Fibroblast of mammary gland (primary cell): Measurements from ENCODE around the gene CGB2.

Source experiments
- DNase-seq: peaks from one replicate; pipeline ENCODE4 v3.0.0-alpha.2; 2010; ENCODE audit warnings: low read depth
- H3K4me3 ChIP-seq: 2 replicates; pipeline ENCODE4 v1.5.1; 2011; ENCODE audit warnings: low read depth, mild to moderate bottlenecking, low read length, moderate library complexity; ENCODE audit not compliant: control insufficient read depth
- TF ChIP-seq, protein P1 (sequence below): conservative IDR thresholded peaks from 2 replicates; pipeline ENCODE4 v1.5.1; 2011; ENCODE audit warnings: low read depth, low read length, inconsistent platforms; ENCODE audit not compliant: control insufficient read depth, insufficient read depth

CGB2 gene

GRCh38 chr19:48988860-48989259, 42.8 kb upstream of the CGB2 start:
- no peak overlapping the region for H3K4me3 ChIP-seq
- no peak for DNase-seq
- TF ChIP-seq, protein P1, sequence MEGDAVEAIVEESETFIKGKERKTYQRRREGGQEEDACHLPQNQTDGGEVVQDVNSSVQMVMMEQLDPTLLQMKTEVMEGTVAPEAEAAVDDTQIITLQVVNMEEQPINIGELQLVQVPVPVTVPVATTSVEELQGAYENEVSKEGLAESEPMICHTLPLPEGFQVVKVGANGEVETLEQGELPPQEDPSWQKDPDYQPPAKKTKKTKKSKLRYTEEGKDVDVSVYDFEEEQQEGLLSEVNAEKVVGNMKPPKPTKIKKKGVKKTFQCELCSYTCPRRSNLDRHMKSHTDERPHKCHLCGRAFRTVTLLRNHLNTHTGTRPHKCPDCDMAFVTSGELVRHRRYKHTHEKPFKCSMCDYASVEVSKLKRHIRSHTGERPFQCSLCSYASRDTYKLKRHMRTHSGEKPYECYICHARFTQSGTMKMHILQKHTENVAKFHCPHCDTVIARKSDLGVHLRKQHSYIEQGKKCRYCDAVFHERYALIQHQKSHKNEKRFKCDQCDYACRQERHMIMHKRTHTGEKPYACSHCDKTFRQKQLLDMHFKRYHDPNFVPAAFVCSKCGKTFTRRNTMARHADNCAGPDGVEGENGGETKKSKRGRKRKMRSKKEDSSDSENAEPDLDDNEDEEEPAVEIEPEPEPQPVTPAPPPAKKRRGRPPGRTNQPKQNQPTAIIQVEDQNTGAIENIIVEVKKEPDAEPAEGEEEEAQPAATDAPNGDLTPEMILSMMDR = no peak

DNA sequence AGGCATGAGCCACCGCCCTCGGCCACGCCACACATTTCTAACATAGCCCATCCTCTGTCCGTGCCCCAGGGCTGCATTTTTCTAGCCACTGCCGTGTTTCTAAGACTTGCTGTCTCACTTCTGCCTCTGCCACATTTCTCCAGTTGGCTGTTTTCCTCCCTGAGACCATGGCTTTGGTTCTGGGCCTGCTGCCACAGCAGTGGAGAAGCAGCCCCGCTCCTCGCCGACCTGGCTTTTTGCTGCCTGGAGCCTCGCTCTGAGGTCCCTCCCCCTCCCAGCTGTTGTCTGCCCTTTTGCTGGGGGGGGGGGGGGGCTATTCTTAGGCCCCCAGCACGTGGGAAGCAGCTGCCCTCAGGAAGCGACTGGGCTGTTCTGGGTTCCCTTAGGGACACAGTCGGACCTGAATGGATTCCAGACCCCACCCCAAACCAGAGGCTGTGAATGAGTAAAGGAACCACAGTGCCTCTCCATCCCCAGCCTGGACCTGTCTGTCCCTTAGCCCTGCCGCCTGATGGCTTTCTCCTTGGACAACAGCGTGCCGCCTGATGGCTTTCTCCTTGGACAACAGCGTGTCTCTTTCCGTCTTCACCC, 41.9 kb upstream of the CGB2 start:
- TF ChIP-seq, protein P1 = no peak
- DNase-seq = no peak
- H3K4me3 ChIP-seq = no peak overlapping the region

GRCh38 chr19:48990400-48990799, 41.3 kb upstream of the CGB2 start:
- DNase-seq = peak; percentile 27
- H3K4me3 ChIP-seq = no peak overlapping the region
- TF ChIP-seq, protein P1 = no peak

GRCh38 chr19:48991011-48991609, 40.6 kb upstream of the CGB2 start:
- no peak for DNase-seq
- no peak overlapping the region for H3K4me3 ChIP-seq
- TF ChIP-seq, protein P1 = no peak

- peak; percentile 80 for DNase-seq
- H3K4me3 ChIP-seq = peak overlapping the region; percentile 95
- TF ChIP-seq, protein P1 = no peak
Measured at GRCh38 chr19:48991873-48992580, 39.7 kb upstream of the CGB2 start.

- peak overlapping the region; percentile 95 for H3K4me3 ChIP-seq
- no peak for DNase-seq
- TF ChIP-seq, protein P1 = no peak
Measured at GRCh38 chr19:48992581-48993174, 39.0 kb upstream of the CGB2 start.
